NCI-H1694 treated with DMSO at 0.1 percent for 48 hours (cell line): Measurements from ENCODE around the gene CRYBB2.
"Not testable (repeated sequence)": the region's sequence is repeated elsewhere in the genome, so short reads cannot be mapped to it uniquely, and the experiment has no call there.

Experiments
- DNase-seq: peaks from one replicate; lab custom pipeline; 2025; lab: John Stamatoyannopoulos, UW

The CRYBB2 gene, protein sequence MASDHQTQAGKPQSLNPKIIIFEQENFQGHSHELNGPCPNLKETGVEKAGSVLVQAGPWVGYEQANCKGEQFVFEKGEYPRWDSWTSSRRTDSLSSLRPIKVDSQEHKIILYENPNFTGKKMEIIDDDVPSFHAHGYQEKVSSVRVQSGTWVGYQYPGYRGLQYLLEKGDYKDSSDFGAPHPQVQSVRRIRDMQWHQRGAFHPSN

DNA sequence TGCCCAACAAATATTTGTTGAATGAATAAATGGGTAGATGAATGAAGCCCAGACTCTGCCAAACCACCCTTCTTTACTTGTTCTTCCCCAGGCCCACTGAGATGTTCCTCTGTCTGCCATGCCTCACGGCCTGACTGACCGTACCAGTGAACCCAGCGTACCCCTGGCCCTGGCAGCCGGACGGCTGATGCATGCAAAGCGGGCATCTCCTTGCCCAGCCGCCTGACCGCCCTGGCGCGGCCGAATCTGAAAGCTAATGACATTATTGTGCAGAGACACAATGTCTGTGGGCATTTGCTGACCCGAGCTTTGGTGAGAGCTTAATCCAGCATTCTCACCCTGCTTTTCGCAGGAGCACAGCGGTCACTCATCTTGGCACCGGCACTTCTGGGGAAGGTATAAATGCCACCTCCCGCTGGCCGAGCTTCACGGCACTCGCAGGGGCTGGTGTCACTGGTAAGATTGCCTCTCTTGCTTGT is at the start of gene CRYBB2:
Gene CRYBB2, plus strand, starts transcription at position 429 of the 479 bp plus-strand sequence. CDS start 1,791 bp downstream, outside the sequence.
- no peak for DNase-seq

DNA sequence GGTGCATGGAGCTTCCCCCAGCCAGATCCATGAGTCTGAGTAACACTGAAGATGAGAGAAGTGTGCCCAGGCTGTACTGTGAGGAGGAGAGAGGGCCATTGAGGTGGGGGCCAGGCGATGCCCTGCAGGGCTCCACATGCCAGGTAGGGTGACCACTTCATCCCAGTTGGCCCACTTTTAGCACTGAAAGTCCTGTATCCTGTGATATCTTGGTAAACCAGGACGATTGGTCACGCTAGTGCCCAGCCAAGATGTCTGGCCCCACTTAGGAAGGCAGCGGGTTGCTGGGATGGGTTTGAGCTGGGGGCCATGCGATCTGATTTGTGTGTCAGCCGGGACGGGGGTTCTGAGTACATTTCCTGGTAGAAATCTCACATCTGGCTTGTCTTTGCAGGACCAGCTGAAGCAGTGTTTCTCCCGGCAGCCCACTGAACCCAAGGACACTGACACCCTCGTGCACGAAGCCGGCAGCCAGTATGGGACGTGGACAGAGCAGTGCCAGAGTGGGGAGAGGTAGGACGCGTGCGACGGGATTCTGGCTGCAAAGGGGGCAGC is 48.9 kb upstream of the CRYBB2 start:
- no peak for DNase-seq

DNA sequence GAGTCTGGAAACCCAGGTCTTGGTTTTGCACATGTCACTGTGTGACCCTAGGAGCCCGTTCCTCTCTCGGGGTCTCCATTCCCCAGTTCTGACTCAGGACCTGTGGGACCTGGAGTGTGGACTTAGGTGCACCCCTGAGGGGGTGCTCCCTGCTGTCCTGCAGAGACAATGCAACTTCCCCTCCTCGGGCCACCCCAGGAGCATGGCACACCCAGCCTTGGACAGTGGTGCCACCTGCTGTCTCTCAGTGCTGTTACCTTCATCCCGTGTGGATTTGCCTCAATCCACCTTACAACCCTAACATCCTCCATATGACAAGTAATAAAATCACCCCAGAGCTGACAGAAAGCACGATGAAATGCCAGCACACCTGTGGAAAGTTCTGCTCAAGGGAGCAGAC is 47.3 kb upstream of the CRYBB2 start:
- DNase-seq: no peak

DNA sequence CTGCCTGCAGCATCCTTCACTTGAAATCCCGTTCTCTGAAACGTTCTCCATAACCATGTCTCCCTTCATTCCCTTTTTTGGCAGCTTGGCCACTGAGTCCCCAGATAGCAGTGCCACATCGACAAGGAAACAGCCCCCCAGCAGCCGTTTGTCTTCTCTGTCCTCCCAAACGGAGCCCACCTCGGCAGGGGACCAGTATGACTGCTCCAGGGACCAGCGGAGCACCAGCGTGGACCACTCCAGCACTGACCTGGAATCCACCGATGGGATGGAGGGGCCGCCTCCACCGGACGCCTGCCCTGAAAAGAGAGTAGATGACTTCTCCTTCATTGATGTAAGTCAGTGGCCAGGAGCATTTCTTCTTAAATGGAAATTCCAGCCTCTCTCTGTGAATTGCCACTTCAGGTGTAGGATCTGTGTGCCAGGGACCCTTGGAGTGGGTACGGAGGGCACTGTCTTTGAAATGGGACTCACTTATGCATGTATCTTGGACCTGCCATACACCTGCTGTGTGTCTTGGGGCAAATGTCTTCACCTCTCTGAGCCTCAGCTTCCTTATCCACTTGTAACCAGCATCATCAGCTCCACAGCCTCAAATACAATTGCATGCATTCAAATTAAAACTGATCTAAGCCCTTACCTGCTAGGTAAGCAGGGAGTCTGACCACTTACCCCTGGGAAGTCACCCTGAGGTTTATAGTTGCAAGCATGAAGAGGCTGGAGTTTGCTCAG is 45.1 kb upstream of the CRYBB2 start:
- no peak for DNase-seq

DNA sequence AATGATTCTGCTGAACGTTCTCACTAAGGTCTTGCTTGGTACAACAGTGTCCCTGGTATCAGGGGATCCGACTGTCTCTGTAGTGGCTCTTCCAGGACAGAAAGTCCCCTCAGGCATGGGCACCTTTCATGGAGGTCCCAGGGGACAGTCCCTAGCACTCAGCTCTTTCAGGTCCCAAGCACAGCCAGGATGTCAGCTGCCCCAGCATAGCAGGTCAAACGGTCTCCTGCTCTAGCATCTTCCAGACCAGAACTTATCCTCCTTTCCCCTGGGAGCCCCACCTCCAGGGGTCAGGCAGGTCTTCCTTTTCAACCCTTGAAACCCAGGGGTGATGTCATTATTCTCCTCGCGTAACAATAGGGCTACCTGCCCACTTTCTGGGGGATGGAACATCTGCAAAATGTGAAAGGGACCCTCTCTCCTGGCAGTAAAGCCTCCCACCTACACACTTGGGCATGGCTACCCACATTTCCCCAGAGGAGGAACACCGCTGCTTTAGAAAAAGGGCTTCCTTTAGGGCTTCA is 44.5 kb upstream of the CRYBB2 start:
- no peak for DNase-seq

DNA sequence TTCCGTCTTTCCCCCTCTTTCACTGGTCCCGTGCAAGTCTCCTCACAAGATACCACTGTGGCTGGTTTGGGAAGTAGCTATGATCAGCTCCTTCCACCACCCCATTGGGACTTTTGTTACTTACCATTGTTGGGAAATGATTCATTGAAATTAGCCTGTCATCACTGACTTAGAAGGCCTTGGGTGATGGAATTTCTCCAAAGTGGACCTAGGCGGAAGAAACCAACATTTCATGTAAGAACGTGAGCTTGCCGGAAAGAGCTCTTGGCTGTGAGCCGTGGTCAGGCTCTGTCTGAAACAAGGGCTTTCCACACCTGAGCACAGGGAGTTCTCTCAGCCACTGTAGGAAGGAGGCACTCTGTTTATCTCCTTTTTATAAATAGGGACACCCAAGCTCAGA is 43.3 kb upstream of the CRYBB2 start:
- no peak for DNase-seq

DNA sequence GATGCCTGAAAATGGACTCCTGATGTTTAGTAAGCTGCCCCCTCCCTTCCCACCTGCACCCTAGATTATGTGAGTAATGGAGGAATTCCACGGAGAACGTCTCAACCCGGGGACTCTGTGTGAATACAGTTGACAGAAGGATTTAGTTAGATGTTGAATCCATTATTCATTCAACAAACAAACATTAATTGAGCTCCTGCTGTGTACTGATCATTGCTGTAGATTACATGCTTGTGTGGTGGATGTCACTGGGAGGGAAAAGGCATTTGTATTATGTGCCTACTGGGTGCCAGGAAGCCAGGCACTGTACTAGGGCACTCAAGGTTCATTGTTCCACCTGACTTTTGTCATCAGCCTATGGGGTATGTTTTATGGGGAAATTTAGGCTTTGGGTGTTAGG is 42.6 kb upstream of the CRYBB2 start:
- no peak for DNase-seq

DNA sequence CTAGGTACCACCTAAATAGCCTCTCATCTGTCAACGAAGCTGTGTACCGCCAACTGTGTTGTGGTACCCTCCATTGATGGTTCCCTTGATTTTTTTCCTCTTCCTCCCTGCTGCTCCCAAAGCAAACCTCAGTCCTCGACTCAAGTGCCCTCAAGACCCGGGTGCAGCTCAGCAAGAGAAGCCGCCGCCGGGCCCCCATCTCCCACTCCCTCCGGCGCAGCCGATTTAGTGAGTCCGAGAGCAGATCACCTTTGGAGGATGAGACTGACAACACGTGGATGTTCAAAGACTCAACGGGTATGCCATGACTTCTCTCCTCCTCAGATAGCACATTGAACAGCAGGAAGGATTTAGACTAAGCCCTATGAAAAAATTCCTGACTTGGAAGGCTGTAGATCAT is 42.2 kb upstream of the CRYBB2 start:
- no peak for DNase-seq

DNA sequence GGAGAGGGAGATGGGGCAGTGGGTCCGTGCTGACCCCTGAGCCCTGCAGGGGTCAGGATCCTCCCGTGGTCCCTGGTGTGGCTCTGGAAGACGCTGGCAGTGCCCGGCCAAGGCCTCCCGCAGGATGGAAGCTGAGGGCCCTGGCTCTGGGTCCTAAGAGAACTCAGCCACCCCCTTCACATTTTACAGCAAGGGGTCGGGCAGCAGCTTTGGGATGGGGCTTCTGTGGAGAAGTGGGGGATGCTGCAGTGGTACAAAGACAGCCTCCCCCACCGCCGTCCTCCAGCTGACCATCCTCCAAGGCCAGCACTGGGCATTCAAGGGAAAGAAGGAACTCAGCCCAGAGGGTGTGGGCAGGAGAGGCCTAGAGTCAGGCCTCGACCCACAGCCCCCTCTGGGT is 41.5 kb upstream of the CRYBB2 start:
- no peak for DNase-seq

DNA sequence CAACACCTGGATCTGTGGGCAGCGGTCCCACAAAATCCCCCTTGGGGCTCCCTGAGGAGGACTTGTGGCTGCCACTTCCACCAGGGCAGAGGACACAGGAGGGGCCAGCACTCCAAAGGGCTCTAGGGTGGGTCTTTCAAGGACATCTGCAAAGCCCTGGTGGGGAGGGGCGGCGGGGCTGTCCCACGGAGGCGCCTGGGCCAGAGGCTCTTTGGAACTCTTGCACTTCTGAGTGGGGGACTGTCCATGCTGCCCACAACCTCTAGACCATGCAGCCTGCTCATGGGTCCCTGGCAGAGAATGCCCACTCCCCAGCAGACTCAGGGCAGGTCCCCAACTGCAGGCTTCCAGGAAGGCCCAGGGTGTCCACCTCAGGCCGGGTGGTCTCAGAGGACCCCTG is 41.1 kb upstream of the CRYBB2 start:
- DNase-seq: not testable (repeated sequence)

DNA sequence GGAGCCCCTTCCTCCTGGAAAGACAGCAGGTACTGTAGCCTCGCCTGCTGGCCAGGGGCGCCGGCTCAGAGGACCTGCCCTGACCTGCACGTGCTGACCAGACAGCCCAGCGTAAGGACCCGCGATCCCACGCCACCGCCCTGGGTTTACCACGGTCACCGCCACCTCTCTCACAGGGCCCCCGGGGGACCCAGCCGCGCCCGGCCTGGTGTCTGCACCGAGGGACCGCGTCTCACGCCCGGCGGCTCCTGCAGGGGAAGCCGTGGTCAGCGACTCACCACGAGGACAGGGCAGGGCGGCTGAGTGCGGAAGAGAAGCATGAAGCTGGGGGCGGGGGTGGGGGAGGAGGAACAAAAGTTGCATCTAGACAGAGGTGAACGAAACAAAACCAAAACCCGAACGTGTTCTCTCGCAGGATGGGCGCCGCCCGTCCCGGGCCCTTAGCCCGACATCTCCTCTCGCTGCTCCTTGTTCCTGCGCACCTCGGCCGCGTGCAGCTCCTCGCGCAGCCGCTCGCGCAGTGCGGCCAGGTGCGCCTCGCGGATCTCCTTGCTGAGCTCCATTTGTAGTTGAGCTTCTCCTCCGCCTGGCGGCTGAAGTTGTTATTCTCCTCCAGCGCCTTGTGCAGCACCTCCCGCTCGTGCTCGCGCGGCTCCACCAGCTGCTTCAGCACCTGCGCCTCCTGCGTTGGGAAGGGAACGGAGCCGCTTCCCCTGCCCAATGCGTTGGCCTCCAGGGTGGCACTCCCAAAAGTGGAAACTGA is 40.4 kb upstream of the CRYBB2 start:
- not testable (repeated sequence) for DNase-seq

DNA sequence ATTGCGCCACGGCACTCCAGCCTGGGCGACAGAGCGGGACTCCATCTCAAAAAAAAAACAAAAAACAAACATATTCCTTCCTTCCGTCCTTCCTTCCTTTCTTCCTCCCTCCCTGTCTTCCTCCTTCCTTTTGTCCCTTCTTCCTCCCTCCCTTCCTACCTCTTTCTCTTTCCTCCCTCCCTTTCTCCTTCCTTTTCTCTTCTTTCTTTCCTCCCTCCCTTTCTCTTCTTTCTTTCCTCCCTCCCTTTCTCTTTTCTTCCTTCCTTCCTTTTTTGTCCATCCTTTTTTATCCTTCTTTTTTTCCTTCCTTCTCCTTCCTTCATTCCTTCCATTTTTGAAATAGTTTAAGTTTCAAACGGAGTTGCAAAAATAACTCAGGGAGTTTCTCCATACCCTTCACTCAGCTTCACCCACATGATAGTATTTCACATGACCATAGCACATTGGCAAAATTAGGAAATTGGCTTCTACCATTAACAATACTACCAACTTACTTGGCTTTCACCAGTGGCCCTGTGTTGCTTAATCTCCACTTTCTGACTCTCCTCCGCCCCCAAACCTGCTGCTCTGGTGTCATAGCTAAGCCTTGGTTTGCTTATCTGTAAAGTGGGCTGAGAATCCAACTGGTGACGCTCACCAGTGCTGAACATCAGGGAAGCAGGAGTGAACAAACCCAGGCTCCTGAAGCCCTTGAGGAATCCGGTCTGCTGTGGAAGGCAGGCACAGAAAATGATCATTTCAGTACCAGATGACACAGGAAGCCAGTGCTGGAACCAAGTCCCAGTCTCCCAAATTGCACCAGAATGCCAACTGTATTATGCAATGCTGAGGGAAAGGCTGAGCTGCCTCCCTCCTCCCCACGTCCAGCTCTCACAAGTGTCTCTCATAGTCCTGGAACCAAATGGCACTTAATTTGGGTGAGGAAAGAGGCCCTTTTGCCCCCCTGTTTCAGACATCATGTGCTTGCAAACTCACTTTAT is 37.0 kb upstream of the CRYBB2 start:
- no peak for DNase-seq

DNA sequence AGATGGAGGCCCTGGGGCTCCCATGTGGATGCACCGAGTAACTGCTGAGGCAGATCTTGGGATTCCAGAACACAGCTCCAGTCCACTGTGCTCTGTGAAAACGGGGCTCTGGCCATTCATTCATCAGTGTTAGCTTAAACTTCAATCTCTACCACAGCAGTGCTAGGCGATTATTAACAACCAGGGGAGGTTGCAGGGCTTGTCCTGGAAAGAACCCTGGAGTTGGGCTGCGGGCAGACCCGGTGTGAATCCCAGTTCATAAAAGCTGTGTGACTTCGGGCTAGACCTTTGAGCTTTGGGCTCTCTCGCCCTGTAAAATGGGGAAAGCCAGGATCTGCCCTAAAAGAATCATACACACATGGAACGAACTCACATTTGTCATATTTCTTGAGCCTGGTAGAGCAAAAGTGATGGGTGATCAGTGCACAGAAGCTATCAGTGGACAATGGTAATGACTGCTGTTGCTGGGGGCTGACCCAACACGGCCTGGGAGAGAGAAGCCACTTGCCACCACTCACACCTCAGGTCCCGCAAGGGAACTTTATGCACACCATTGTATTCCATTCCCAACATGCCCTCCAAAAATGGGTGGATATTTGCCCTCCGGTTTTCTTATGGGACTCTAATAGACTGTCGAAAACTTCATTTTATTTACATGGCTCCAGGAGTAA is 35.4 kb upstream of the CRYBB2 start:
- DNase-seq: no peak

DNA sequence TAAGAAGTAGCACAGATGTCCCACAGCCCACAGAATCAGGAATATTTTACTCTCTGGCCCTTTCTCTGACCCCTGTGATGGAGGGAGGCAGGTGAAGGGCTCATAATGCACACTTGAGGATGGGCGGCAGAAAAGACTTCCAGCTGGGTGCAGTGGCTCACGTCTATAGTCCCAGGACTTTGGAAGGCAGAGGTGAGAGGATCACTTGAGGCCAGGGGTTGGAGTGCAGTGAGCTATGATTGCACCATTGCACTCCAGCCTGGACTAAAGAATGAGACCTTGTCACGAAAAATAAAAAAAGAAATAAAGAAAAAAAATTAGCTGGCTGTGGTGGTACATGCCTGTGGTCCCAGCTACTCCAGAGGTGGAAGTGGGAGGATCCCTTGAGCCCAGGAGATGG is 33.3 kb upstream of the CRYBB2 start:
- no peak for DNase-seq

DNA sequence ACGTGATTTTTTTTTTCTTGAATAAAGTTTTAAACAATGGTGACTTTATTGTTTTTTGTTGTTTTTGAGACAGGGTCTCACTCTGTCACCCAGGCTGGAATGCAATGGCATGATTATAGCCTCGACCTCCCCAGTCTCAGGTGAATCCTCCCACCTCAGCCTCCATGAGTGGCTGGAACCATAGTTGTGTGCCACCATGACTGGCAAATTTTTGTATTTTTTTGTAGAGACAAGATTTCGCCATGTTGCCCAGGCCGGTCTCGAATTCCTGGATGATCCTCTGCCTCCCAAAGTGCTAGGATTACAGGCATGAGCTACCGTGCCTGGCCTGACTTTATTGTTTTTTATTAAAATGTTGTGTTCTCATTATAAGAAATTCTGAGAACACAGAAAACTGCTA is 32.0 kb upstream of the CRYBB2 start:
- no peak for DNase-seq

DNA sequence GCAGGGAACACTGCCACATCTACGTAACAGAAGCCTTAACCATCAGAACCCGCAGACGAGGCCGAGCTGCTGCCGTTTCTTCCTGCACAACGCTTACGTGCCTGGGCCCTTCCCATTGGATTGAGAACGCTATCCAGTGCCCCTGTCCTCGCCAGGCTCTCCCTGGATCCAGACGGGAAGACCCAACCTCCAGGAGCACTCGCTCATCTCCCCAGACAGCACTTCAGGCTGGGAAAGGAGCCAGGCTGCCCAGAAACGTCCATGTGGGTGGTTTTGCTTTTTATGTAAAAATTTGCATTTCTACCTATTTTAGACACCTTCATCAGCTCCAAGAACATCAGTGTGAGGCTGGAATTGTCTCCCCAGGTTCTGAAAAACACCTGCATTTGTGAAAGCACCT is 27.0 kb upstream of the CRYBB2 start:
- DNase-seq: no peak

DNA sequence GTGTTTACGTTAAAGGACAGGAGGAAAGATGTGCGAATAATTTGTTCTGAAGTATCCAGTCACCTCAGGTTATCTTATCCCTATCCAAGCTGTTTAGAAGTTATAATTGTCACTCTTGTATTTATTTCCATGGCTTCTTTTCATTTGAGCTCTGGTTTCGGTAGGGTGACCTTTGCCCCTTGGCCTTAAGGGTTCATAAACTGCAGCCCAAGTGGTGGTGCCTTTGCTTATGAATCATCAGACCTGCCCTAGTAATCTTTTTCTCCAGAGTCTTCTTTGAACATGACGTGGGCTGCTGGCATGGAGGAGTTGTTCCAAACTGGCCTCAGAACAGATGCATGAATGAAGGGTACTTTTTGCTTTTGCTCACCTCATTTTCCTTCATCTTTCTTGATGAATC is 26.3 kb upstream of the CRYBB2 start:
- DNase-seq: no peak

DNA sequence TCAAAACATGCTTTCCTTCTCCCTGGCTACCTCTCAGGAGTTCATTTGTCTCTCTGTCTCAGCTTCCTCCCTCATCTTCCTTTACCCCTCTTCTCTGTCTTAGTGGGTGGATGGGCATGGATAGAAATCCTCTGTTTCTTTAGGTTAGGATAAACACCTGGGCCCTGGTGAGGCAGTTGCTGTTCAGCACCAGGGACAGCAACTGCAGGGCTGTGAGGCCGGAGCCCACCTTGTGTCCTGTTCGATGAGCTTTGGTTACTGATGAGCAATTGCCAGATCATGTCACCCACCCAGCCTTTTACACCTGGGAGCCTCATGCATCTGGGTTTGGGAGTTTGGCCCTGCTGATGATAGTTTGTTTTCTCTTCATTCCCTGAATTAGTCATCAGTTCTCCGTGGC is 25.9 kb upstream of the CRYBB2 start:
- no peak for DNase-seq

DNA sequence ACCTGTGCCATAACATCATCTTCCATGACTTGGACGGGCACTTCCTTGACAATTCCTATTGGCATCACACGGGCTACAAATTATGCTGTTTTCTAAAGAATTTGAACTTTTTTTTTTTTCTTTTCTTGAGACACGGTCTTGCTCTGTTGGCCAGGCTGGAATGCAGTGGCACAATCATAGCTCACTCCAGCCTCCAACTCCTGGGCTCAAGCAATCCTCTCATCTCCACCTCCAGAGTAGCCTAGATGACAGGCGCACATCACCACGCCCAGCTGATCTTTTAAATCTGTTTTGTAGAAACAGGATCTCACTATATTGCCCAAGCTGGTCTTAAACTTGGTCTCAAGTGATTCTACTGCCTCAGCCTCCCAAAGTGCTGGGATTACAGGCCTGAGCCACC is 23.1 kb upstream of the CRYBB2 start:
- DNase-seq: no peak

DNA sequence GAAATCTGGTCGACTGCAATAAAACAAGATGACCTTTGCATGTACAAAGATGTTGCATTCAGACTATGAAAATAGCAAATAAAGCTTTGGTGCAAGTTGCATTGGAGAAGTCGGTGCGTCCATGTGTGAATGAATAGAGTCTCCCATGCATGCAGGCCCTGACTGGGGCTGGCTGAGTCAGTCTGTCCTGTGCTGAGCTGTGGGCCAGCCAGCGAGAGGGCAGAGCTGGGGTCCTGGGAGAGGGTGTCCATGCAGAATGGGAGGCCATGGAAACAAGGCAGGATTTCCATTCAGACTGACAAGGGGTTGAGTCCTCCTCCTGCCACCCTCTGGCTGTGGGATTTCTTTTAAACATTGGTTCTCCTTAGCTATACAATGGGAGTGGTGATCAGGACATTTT is 22.1 kb upstream of the CRYBB2 start:
- no peak for DNase-seq
